Gastroesophageal sphincter (tissue), 3 donors: ENCODE measurements around the gene MAPKAPK3.

Source experiments
- EP300 ChIP-seq: sonication (generic); formaldehyde crosslinking; IDR thresholded peaks from one replicate; pipeline ENCODE4 v1.6.1; 2017; ENCODE audit warnings: antibody characterized with exemption, mild to moderate bottlenecking
- POLR2AphosphoS5 ChIP-seq: sonication (generic); formaldehyde crosslinking; IDR thresholded peaks from one replicate; pipeline ENCODE4 v1.6.1; 2017; ENCODE audit warnings: antibody characterized with exemption
- TF ChIP-seq, protein P1 (sequence below), 4 experiments: fragments of 200-600 bp in 2 of 4; fragments of 450-650 bp in 2 of 4; sonication (generic) in 1 of 4; IDR thresholded peaks; one replicate each; pipeline ENCODE4 v1.5.1; 2017 to 2019; ENCODE audit warnings: antibody characterized with exemption in 4 of 4, mild to moderate bottlenecking in 2 of 4, moderate library complexity in 2 of 4

DNA sequence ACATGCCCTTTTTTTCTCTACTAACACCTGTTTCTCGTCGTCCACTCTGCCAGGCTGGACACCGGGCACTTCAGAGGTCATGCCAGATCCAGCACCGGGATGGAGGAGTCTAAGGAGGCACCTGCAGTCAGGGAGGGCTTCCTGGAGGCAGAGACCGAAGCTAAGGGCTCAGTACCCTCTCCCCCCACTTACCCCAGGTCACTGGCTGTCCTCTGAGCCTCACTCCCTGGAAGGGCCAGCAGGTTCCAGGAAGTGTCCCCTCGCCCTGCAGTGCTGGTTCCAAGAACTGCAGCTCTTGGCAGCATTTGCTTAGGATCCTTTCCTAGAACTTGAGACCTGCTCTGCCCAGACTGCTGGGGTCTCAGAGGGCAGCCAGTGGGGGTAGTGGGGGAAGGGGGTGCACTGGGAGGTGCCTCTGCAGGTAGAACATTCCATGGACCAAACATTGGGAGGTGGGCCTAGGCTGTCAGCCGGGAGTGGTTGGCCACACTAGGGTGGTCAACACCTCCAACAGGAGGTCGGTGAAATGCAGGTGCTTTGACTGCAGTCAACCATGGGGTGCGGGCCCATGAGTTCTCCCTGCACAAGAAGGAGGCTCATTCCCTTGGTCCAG is 16.7 kb upstream of the MAPKAPK3 start:
- TF ChIP-seq, protein P1, sequence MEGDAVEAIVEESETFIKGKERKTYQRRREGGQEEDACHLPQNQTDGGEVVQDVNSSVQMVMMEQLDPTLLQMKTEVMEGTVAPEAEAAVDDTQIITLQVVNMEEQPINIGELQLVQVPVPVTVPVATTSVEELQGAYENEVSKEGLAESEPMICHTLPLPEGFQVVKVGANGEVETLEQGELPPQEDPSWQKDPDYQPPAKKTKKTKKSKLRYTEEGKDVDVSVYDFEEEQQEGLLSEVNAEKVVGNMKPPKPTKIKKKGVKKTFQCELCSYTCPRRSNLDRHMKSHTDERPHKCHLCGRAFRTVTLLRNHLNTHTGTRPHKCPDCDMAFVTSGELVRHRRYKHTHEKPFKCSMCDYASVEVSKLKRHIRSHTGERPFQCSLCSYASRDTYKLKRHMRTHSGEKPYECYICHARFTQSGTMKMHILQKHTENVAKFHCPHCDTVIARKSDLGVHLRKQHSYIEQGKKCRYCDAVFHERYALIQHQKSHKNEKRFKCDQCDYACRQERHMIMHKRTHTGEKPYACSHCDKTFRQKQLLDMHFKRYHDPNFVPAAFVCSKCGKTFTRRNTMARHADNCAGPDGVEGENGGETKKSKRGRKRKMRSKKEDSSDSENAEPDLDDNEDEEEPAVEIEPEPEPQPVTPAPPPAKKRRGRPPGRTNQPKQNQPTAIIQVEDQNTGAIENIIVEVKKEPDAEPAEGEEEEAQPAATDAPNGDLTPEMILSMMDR (IDR thresholded peaks at IDR 0.05): no peak
- TF ChIP-seq POLR2AphosphoS5 (peak; percentile 39), EP300 (no peak)
